ENCODE data around the gene SLC7A6. TPM values are rescaled to one million over a fixed set of nuclear protein-coding genes. Genes with fewer than 3 reads are reported as not detected.
A peak's percentile ranks its signal among the peaks of the same experiment; 100 is the strongest.

Gene SLC7A6
- total and polyA plus RNA-seq, 2 of the 13 experiments (the other 11 are each of a cell fraction or from before 2014, with no cell fraction given), result 35.8 to 70.8 TPM

DNA sequence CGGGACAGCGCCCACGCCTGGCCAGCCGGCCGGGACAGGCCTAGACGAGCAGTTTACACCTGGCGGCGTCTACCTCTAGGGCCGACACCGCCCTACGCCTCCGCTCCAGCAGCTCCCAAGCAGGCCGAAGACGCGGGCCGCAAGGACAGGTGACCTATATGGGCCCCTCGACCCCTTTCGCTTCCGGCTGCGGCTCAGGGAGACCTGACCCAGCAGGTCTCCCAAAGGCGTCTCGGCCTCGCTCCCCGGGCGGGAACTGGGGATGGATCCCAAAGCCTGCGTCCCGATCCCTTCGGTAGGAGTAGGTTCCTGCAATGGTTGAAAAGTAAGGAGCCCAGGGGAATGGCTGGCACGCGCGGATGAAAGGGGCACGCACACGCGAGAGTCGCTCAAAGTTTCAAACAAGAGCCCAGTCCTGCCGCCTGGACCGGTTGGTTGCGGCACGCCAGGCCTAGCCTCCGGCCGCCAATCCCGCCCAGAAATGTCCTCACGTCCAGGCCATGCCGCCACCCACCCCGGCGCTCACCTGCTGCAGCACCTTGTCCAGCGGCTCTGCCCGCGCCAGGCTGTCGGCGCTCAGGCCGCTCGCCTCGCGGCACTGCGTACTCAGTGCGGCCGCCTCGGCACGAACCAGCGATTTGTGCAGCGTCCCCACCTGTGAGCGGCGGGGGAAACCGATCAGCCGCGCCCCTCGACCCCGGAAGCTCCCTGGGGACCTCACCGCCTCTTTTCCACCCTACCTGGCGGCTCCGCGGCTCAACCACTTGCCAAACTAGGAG is 29.0 kb upstream of the SLC7A6 start (continued):
- TF ChIP-seq ARID4A (CRISPR knock-in tag; IDR thresholded peaks at IDR 0.05; ENCODE audit: borderline replicate concordance) (peak; percentile 80), ZNF205 (CRISPR knock-in tag; IDR thresholded peaks at IDR 0.05) (peak; percentile 5; the same call in 1 of the 2 replicates), YY1 (IDR thresholded peaks at IDR 0.05; ENCODE audit: insufficient read depth, insufficient replicate concordance, low read depth, low read length) (peak; percentile 32), NFYC (CRISPR knock-in tag; IDR thresholded peaks at IDR 0.05) (no peak), CERS6 (CRISPR knock-in tag; IDR thresholded peaks at IDR 0.05) (0 out of 2 replicates have a peak, but pooled peaks have one; percentile 8), NR2F6 (IDR thresholded peaks at IDR 0.05) (no peak), NR2F6 (CRISPR knock-in tag; IDR thresholded peaks at IDR 0.05) (peak; percentile 25; the same call in 1 of the 2 replicates), RFX3 (CRISPR knock-in tag; IDR thresholded peaks at IDR 0.05) (no peak), ZNF883 (CRISPR knock-in tag; IDR thresholded peaks at IDR 0.05; ENCODE audit: not compliant biosample characterization) (no peak), NFKBIZ (CRISPR knock-in tag; IDR thresholded peaks at IDR 0.05) (no peak), ZNF75D (CRISPR knock-in tag; IDR thresholded peaks at IDR 0.05; ENCODE audit: borderline replicate concordance) (no peak), HNF4G (IDR thresholded peaks at IDR 0.05; ENCODE audit: borderline replicate concordance, low read depth, low read length) (0 out of 2 replicates have a peak, but pooled peaks have one; percentile 18), HNF4G (CRISPR knock-in tag; IDR thresholded peaks at IDR 0.05; ENCODE audit: borderline replicate concordance, low read depth) (no peak), PRMT3 (CRISPR knock-in tag; IDR thresholded peaks at IDR 0.05; ENCODE audit: borderline replicate concordance, low read depth) (peak; percentile 23), ZBTB20 (CRISPR knock-in tag; IDR thresholded peaks at IDR 0.05; ENCODE audit: borderline replicate concordance, low read depth) (no peak), ZNF652 (CRISPR knock-in tag; IDR thresholded peaks at IDR 0.05; ENCODE audit: borderline replicate concordance, low read depth) (no peak), NAIF1 (CRISPR knock-in tag; IDR thresholded peaks at IDR 0.05; ENCODE audit: borderline replicate concordance) (peak; percentile 40; the same call in 1 of the 2 replicates), TP53 (CRISPR knock-in tag; conservative IDR thresholded peaks at IDR 0.05) (no peak; the same call in none of the 2 replicates), MATR3 (CRISPR knock-in tag; IDR thresholded peaks at IDR 0.05) (no peak)
- TF ChIP-seq, protein P1, sequence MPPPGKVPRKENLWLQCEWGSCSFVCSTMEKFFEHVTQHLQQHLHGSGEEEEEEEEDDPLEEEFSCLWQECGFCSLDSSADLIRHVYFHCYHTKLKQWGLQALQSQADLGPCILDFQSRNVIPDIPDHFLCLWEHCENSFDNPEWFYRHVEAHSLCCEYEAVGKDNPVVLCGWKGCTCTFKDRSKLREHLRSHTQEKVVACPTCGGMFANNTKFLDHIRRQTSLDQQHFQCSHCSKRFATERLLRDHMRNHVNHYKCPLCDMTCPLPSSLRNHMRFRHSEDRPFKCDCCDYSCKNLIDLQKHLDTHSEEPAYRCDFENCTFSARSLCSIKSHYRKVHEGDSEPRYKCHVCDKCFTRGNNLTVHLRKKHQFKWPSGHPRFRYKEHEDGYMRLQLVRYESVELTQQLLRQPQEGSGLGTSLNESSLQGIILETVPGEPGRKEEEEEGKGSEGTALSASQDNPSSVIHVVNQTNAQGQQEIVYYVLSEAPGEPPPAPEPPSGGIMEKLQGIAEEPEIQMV (CRISPR knock-in tag; IDR thresholded peaks at IDR 0.05; ENCODE audit: low read depth), result no peak
- TF ChIP-seq, protein P2, sequence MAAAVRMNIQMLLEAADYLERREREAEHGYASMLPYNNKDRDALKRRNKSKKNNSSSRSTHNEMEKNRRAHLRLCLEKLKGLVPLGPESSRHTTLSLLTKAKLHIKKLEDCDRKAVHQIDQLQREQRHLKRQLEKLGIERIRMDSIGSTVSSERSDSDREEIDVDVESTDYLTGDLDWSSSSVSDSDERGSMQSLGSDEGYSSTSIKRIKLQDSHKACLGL (CRISPR knock-in tag; IDR thresholded peaks at IDR 0.05), result peak; percentile 38; the same call in 1 of the 2 replicates
- TF ChIP-seq, protein P3, sequence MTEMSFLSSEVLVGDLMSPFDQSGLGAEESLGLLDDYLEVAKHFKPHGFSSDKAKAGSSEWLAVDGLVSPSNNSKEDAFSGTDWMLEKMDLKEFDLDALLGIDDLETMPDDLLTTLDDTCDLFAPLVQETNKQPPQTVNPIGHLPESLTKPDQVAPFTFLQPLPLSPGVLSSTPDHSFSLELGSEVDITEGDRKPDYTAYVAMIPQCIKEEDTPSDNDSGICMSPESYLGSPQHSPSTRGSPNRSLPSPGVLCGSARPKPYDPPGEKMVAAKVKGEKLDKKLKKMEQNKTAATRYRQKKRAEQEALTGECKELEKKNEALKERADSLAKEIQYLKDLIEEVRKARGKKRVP (CRISPR knock-in tag; IDR thresholded peaks at IDR 0.05), result no peak
